ENCODE results near the gene SLC22A31. TPM values are rescaled to one million over a fixed set of nuclear protein-coding genes. Genes with fewer than 3 reads are reported as not detected.
"Not testable (repeated sequence)": the region's sequence is repeated elsewhere in the genome, so short reads cannot be mapped to it uniquely, and the experiment has no call there.

SLC22A31 gene
- total and polyA plus RNA-seq, 5 donors from 2014 or later, result 0.14 TPM; not detected in 4

DNA sequence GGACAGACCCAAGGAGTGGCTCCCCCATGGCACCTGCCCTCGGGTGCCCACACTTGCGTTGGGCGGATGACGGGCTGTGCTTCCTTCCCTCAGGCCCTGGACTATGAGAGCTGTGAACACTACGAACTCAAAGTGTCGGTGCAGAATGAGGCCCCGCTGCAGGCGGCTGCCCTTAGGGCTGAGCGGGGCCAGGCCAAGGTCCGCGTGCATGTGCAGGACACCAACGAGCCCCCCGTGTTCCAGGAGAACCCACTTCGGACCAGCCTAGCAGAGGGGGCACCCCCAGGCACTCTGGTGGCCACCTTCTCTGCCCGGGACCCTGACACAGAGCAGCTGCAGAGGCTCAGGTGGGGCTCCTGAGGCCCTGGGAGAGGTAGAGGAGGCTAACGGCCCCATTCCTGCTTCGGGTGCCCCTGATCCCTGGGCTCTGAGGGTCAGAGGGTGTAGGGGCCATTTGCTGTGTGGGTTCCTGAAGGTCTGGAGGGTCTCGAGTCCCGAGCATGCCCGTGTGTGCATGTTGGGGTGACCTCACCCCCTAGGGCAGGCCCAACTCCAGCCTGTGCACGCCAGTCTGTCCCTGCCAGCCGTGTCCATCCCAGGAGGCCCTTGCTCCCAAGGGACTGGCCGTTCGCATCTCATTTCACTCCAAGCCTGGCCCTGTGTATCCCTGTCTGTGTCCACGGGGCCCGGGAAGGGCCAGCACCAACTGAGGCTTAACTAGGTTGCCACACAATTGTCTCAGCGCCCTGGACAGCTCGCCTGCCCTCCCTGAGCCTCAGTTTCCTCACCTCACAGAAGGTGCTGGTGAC lies 10.0 kb downstream of the SLC22A31 start:
- no peaks in the 10 kb centered on the region for H3K9me3 ChIP-seq (ENCODE audit: control insufficient read depth in 2 of 2, low read length in 2 of 2)
- no peak for DNase-seq
- Mint-ChIP-seq H3K27me3 (peaks cover 11% of the 10 kb centered on the region), H3K4me3 (peak overlapping the region in 2 of 4 donors; percentile 49 to 77), H3K9me3 (peaks cover 0 to 5% (median 0%) of the 10 kb centered on the region in 7 donors), H3K4me1 (peaks cover 0 to 10% (median 4%) of the 10 kb centered on the region in 4 donors), H3K27ac (no peak overlapping the region), H3K36me3 (no peaks in the 10 kb centered on the region)
- H3K4me3 ChIP-seq (ENCODE audit: low read depth, low read length), result no peak overlapping the region
- H3K4me1 ChIP-seq (ENCODE audit: control insufficient read depth, insufficient read depth, low read length, poor library complexity, severe bottlenecking), result peaks cover 7% of the 10 kb centered on the region
- H3K27me3 ChIP-seq (ENCODE audit: control insufficient read depth, insufficient read depth, low read length), result no peaks in the 10 kb centered on the region
- peak in 1 of 2 donors; percentile 11 for ATAC-seq (ENCODE audit: low read depth in 2 of 2)
- H3K27ac ChIP-seq (ENCODE audit: insufficient read depth, low read length, poor library complexity, severe bottlenecking), result no peak overlapping the region
- H3K36me3 ChIP-seq (ENCODE audit: control insufficient read depth, insufficient read depth, low read length), result no peaks in the 10 kb centered on the region

DNA sequence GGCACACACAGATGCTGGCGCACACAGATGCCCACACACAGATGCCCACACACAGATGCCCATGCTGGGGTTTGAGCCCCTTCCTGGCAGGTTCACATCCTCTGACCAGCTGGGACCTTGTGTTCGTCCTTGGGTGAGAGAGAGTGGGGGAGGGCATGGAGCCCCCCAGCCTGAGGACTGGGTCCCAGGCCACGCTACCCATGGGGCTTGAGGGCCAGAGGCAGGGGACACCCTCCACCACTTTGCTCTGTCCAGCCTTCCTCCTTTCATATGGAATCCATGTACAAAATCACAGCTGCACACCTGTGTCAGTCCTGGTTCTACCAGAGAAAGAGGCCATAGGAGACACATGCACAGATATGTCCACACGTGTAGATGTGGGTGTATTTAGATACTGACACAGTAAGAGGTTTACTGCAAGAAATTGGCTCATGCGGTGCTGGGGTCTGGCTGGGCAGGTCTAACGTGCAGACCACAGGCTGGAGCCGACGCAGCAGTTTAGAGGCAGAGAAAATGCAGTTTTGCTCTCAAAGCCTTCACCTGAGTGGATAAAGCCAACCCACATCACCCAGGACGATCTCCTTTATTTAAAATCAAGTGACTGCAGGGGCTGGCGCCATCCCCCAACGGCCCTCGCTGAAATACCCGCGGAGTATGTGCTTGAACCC lies 10.8 kb downstream of the SLC22A31 start:
- Histone ChIP-seq H3K27me3 (ENCODE audit: control insufficient read depth, insufficient read depth, low read length) (no peaks in the 10 kb centered on the region), H3K9me3 (ENCODE audit: control insufficient read depth in 2 of 2, low read length in 2 of 2) (no peaks in the 10 kb centered on the region), H3K36me3 (ENCODE audit: control insufficient read depth, insufficient read depth, low read length) (no peaks in the 10 kb centered on the region), H3K27ac (ENCODE audit: insufficient read depth, low read length, poor library complexity, severe bottlenecking) (no peak overlapping the region), H3K4me3 (ENCODE audit: low read depth, low read length) (no peak overlapping the region), H3K4me1 (ENCODE audit: control insufficient read depth, insufficient read depth, low read length, poor library complexity, severe bottlenecking) (peaks cover 7% of the 10 kb centered on the region)
- Mint-ChIP-seq H3K27ac (no peak overlapping the region), H3K4me1 (peaks cover 0 to 10% (median 4%) of the 10 kb centered on the region in 4 donors), H3K4me3 (peak overlapping the region in 2 of 4 donors; percentile 49 to 56), H3K36me3 (no peaks in the 10 kb centered on the region), H3K27me3 (peaks cover 11% of the 10 kb centered on the region), H3K9me3 (peaks cover 0 to 4% (median 0%) of the 10 kb centered on the region in 7 donors)
- no peak for DNase-seq
- ATAC-seq (ENCODE audit: low read depth in 2 of 2), result no peak

DNA sequence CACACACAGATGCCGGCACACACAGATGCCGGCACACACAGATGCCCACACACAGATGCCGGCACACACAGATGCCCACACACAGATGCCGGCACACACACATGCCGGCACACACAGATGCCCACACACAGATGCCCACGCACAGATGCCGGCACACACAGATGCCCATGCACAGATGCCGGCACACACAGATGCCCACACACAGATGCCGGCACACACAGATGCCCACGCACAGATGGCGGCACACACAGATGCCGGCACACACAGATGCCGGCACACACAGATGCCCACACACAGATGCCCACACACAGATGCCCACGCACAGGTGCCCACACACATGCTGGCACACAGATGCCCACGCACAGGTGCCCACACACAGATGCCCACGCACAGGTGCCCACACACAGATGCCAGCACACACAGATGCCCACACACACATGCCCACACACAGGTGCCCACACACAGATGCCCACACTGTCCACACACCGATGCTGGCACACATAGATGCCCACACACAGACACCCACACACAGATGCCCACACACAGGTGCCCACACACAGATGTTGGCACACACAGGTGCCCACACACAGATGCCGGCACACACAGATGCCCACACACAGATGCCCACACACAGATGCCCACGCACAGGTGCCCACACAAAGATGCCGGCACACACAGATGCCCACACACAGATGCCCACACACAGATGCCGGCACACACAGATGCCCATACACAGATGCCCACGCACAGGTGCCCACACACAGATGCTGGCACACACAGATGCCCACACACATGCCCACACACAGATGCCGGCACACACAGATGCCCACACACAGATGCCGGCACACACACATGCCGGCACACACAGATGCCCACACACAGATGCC lies 11.6 kb downstream of the SLC22A31 start:
- not testable (repeated sequence) for H3K4me1 ChIP-seq (ENCODE audit: control insufficient read depth, insufficient read depth, low read length, poor library complexity, severe bottlenecking); H3K36me3 ChIP-seq (ENCODE audit: control insufficient read depth, insufficient read depth, low read length); H3K27me3 ChIP-seq (ENCODE audit: control insufficient read depth, insufficient read depth, low read length); DNase-seq; H3K9me3 ChIP-seq (ENCODE audit: control insufficient read depth in 2 of 2, low read length in 2 of 2); H3K9me3 Mint-ChIP-seq; H3K4me3 ChIP-seq (ENCODE audit: low read depth, low read length); H3K27ac ChIP-seq (ENCODE audit: insufficient read depth, low read length, poor library complexity, severe bottlenecking); ATAC-seq (ENCODE audit: low read depth in 2 of 2); H3K27ac Mint-ChIP-seq; H3K36me3 Mint-ChIP-seq
- Mint-ChIP-seq H3K4me3 (peak overlapping the region in 3 of 4 donors; percentile 38 to 49 (median 39)), H3K27me3 (peaks cover 11% of the 10 kb centered on the region), H3K4me1 (peaks cover 0 to 10% (median 3%) of the 10 kb centered on the region in 4 donors)

DNA sequence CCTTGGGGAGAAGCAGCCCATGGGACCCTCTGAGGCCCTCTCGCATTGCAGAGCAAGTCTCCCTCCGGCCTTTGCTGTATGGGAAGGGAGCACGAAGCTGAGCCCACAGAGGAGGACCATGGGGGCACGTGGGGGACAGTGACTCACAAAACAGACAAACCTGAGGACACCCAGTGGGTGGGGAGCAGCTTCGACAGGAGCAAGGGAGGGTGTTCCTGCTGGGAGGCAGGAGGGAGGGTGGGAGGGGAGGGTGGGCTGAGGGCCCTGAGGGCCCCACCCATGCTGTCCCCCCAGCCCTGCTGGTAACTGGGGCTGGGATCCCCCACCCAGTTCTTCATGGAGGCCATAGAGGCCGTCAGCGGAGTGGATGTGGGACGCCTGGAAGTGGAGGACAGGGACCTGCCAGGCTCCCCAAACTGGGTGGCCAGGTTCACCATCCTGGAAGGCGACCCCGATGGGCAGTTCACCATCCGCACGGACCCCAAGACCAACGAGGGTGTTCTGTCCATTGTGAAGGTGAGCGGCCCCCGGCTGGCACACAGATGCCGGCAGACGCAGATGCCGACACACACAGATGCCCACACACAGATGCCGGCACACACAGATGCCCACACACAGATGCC lies 12.5 kb downstream of the SLC22A31 start:
- Mint-ChIP-seq H3K27me3 (peaks cover 11% of the 10 kb centered on the region), H3K36me3 (no peaks in the 10 kb centered on the region), H3K9me3 (peaks cover 0 to 5% (median 0%) of the 10 kb centered on the region in 7 donors), H3K27ac (peak overlapping the region in 2 of 3 donors; percentile 65 to 81), H3K4me1 (peaks cover 0 to 10% (median 2%) of the 10 kb centered on the region in 4 donors), H3K4me3 (peak overlapping the region in 2 of 4 donors; percentile 67 to 69)
- H3K27ac ChIP-seq (ENCODE audit: insufficient read depth, low read length, poor library complexity, severe bottlenecking), result peak overlapping the region; percentile 5
- DNase-seq, result no peak
- no peaks in the 10 kb centered on the region for H3K27me3 ChIP-seq (ENCODE audit: control insufficient read depth, insufficient read depth, low read length)
- H3K9me3 ChIP-seq (ENCODE audit: control insufficient read depth in 2 of 2, low read length in 2 of 2), result no peaks in the 10 kb centered on the region
- peaks cover 7% of the 10 kb centered on the region for H3K4me1 ChIP-seq (ENCODE audit: control insufficient read depth, insufficient read depth, low read length, poor library complexity, severe bottlenecking)
- H3K4me3 ChIP-seq (ENCODE audit: low read depth, low read length), result no peak overlapping the region
- no peaks in the 10 kb centered on the region for H3K36me3 ChIP-seq (ENCODE audit: control insufficient read depth, insufficient read depth, low read length)
- ATAC-seq (ENCODE audit: low read depth in 2 of 2), result peak; percentile 8 to 12

DNA sequence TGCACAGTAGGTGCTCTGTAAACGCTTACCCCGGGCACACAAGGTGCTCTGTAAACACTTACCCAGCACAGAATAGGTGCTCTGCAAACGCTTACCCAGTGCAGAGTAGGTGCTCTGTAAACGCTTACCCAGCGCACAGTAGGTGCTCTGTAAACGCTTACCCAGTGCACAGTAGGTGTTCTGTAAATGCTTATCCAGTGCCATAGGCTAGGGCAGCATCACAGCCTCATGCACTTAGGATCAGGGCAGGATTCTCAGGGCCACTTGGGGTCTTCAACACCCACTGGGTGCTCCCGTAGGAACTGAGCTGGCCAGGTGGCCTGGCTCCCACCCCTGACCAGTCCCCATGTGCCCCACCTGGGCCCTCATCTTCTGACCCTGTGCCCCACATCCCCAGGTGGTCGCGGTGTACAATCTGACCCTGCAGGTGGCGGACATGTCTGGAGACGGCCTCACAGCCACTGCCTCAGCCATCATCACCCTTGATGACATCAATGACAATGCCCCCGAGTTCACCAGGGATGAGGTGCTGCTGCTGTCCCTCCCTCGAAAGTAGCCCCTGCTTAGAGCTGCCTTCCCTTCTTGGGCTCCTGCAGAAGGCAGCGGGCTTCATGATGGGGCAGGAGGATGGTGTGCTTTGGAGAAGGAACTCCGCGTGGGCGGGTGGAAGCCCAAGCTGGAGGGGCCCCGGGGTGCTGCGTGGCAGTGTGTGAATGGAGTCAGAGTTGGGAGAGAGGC lies 13.1 kb downstream of the SLC22A31 start:
- ATAC-seq (ENCODE audit: low read depth in 2 of 2) (peak; percentile 23 to 33), DNase-seq (peak in 2 of 3 donors; percentile 60 to 65)
- peaks cover 0 to 5% (median 0%) of the 10 kb centered on the region in 7 donors for H3K9me3 Mint-ChIP-seq
- H3K4me3 ChIP-seq (ENCODE audit: low read depth, low read length), result no peak overlapping the region
- H3K9me3 ChIP-seq (ENCODE audit: control insufficient read depth in 2 of 2, low read length in 2 of 2), result no peaks in the 10 kb centered on the region
- no peaks in the 10 kb centered on the region for H3K36me3 Mint-ChIP-seq
- peaks cover 11% of the 10 kb centered on the region for H3K27me3 Mint-ChIP-seq
- H3K27ac Mint-ChIP-seq, result peak overlapping the region; percentile 65 to 81 (median 66)
- H3K27ac ChIP-seq (ENCODE audit: insufficient read depth, low read length, poor library complexity, severe bottlenecking), result peak overlapping the region; percentile 5
- peaks cover 0 to 10% (median 4%) of the 10 kb centered on the region in 4 donors for H3K4me1 Mint-ChIP-seq
- peak overlapping the region; percentile 67 to 81 (median 72) for H3K4me3 Mint-ChIP-seq
- no peaks in the 10 kb centered on the region for H3K36me3 ChIP-seq (ENCODE audit: control insufficient read depth, insufficient read depth, low read length)
- peaks cover 7% of the 10 kb centered on the region for H3K4me1 ChIP-seq (ENCODE audit: control insufficient read depth, insufficient read depth, low read length, poor library complexity, severe bottlenecking)
- no peaks in the 10 kb centered on the region for H3K27me3 ChIP-seq (ENCODE audit: control insufficient read depth, insufficient read depth, low read length)

DNA sequence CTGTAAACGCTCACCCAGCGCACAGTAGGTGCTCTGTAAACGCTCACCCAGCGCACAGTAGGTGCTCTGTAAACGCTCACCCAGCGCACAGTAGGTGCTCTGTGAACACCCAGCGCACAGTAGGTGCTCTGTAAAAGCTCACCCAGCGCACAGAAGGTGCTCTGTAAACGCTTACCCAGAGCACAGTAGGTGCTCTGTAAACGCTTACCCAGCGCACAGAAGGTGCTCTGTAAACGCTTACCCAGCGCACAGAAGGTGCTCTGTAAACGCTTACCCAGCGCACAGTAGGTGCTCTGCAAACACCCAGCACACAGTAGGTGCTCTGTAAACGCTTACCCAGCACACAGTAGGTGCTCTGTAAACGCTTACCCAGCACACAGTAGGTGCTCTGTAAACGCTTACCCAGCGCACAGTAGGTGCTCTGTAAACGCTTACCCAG lies 13.7 kb downstream of the SLC22A31 start:
- H3K4me3 Mint-ChIP-seq; H3K27me3 ChIP-seq (ENCODE audit: control insufficient read depth, insufficient read depth, low read length); H3K36me3 Mint-ChIP-seq; H3K4me1 ChIP-seq (ENCODE audit: control insufficient read depth, insufficient read depth, low read length, poor library complexity, severe bottlenecking); ATAC-seq (ENCODE audit: low read depth in 2 of 2); H3K9me3 ChIP-seq (ENCODE audit: control insufficient read depth in 2 of 2, low read length in 2 of 2); H3K27ac Mint-ChIP-seq; H3K9me3 Mint-ChIP-seq; H3K27ac ChIP-seq (ENCODE audit: insufficient read depth, low read length, poor library complexity, severe bottlenecking); H3K4me3 ChIP-seq (ENCODE audit: low read depth, low read length); H3K36me3 ChIP-seq (ENCODE audit: control insufficient read depth, insufficient read depth, low read length): not testable (repeated sequence)
- H3K27me3 Mint-ChIP-seq, result peaks cover 11% of the 10 kb centered on the region
- peaks cover 0 to 11% (median 5%) of the 10 kb centered on the region in 4 donors for H3K4me1 Mint-ChIP-seq
- DNase-seq, result peak in 2 of 3 donors; percentile 26 to 27

Measured in CD4-positive, CD25-positive, alpha-beta regulatory T cell (primary cell).